HUDEP-2 (cell line): Measurements from ENCODE around the gene ATP9A.
"Not testable (repeated sequence)": the region's sequence is repeated elsewhere in the genome, so short reads cannot be mapped to it uniquely, and the experiment has no call there.

ENCODE experiments used
- DNase-seq, 76 experiments: peaks; one replicate each; lab custom pipeline; 2025; ENCODE audit not compliant: unreplicated experiment in 76 of 76; lab: John Stamatoyannopoulos, UW

The ATP9A gene

DNA sequence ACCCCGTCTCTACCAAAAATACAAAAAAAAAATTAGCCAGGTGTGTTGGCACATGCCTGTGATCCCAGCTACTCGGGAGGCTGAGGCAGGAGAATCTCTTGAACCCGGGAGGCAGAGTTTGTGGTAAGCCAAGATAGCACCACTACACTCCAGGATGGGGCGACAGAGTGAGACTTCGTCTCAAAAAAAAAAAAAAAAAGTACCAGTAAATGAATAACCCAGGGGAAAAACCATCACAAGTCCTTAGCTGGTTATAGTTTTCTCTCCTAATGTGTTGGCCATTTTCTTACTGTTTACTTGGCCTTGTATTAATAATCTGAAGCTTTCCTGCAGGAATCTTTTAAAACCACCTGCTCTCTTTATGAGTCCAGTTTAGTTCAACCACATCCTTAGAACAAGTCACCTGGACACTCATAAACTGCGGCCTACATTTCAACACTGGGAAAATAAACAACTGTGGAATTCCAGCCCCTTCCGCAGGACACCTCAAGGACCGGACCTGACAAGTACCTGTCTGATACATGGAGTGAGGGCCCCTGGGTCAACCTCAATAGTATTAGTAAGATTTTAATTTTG lies 102.6 kb downstream of the ATP9A start:
- DNase-seq, result no peak

DNA sequence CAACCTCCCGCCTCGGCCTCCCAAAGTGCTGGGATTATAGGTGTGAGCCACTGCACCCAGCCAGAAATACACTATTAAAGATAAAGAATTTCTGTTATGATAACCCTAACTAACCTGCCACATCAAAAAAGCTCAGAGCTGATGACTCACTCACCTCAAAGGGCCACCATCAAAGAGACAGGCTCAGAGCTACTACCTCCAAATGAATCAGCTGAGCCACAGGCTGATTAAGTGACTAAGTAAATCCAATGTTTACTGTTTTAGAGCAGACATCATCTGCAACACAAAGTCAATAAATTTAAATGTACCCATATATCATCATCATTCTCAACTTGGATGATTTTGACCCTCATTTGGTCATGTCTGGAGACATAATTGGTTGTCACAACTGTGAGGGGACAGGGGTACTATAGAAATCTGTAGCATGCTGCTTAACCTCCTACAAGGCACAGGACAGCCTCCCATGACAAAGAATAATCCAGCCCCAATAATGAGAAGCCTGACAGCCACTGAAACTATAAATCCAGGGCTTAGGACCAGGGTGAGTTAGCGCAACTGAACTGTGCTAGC lies 106.5 kb downstream of the ATP9A start:
- peak in 1 of 76 experiments; percentile 1 for DNase-seq

DNA sequence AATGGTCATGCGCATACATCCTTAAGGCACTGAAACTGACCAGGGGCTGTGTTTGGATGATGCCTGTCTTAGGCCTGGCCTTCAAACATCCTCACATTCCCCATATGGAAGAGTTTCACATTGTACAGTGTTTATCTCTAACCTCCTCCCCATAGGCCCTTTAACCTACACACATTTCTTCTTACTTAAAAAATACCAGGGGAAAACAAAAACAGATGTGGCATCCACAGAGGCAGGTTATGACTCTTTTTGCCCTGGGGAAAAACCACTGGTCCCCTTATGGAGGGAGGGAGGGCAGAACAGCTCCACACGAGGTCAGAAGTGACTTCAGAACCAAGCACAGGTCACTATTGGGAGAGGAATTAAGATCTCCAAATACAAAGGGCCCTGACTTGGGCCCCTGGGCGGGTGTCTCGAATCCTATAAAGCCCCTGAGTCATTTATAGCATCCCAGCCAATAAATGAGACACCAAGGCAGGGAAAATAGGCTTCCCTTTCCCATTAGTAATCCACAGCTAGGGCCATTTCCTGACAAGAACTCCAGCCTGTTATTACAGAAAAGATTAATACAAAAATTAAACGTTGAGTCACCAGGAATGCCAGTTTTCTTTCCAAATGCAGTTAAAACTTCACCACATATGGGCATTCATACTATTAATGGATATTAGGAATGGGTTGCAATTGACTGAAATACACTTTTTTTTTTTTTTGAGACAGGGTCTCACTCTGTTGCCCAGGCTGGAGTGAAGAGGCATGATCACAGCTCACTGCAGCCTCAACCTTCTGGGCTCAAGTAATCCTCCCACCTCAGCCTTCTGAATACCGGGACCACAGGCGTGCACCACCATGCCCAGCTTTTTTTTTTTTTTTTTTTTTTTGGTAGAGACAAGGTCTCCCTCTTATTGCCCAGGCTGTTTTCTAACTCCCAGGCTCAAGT lies 107.2 kb downstream of the ATP9A start:
- DNase-seq, result no peak

DNA sequence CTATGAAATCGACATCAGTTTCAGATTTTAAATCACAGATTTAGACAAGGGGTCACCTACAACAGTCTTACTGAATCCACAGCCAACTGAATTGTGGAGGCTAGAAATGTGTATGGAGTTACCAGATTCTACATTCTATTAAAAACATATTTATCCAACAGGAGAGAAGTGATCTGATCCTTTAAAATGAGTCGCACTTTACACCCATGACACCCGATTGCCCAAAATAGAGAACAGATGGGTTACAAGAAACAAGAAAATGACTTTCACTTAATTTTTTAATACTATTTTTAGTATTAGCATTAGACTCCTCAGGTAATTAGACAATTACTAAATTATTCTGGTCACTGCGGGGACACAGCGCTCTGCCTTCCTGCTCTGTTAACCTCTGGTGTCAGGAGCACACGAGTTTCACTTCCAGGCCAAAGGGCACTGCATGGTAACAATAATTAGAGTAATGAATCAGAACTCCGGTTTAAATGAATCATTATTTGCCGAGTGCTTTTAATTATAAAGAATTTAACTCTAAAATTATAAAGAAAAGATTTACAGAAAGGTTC lies 108.6 kb downstream of the ATP9A start:
- DNase-seq, result no peak

DNA sequence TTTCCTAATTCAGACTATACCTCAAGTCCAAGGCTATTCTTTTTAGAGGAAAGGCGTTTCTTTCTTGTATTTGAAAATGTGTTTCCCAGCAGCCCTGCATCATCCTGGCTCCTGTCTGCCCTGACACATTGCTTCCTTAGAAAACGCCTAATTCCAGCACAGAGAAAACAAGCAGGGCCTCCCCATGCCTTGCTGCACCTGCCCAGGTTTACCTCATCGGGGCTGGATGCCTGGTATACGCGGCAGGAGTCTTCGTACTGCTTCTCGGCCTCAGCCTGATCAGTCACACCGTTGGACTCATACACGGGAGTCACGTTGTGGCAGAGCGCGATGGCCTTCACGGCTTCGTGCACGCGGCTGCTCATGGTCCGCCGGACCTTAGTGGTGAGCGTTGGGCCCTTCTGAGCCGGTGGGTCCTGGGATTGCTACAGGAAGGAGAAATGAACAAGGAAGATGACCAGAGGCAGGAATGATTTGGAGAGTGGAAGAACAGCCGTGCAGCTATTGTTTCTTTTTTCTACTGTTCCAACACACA lies 111.4 kb downstream of the ATP9A start:
- DNase-seq, result no peak

DNA sequence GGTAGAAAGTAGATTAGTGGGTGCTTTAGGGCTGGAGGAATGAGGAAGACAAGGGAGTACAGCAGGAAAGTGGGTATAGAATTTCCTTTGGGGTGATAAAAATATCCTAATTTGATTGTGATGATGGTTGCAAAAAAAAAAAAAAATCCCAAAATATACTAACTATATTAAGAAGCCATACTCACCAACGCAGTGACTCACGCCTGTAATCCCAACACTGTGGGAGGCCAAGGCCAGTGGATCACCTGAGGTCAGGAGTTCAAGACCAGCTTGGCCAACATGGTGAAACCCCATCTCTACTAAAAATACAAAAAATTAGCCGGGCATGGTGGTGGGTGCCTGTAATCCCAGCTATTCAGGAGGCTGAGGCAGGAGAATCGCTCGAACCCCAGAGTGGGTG lies 112.1 kb downstream of the ATP9A start:
- not testable (repeated sequence) for DNase-seq

DNA sequence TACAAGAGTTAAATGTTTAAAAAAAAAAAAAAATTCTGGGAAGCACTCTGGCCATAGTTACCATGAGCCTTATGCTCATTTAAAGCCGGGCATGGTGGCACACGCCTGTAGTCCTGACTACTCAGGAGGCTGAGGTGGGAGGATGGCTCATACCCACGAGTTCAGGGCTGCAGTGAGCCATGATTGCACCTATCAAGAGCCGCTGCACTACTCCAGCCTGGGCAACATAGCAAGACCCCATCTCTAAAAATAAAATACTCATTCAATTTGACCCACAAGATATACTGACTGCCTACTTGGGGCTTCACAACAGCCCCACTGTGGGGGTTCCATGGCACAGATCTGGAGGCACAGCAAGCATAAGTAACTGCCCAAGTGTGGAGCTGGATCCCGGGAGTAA lies 113.7 kb downstream of the ATP9A start:
- no peak for DNase-seq

DNA sequence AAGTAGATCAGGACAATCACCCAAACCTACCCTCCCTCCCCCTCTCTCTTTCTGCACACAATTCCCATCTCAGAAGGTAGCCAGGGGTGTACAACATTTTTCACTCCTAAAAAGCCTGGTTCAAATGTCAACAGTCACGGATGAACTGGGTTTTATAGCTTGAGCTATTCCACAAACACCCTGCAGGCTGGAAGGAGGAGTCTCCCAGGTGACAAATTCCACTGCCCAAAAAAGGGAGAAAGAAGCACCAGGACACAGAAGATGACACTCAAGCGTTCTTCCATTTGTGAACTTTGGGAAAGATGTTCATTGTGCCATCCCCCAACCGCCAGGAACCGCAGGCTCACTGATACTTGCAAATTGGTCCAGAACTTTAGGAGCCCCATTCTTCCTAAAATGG lies 114.1 kb downstream of the ATP9A start:
- DNase-seq, result no peak

DNA sequence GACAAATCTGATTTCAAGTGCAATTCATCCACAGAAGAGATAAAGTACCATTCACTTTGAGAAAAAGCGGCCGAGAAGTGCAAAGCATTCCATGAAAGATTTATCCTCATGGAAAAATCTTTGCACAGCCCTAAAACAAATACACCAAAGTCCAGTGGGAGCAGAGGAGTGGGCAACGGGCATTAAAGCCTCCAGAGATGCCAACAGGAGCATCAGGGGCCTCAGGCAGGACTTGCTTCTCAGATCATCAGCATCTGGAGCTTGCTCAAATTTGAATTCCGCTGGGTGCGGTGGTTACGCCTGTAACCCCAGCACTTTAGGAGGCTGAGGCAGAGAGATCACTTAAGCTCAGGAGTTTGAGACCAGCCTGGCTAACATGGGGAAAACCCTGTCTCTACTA lies 115.0 kb downstream of the ATP9A start:
- no peak for DNase-seq

DNA sequence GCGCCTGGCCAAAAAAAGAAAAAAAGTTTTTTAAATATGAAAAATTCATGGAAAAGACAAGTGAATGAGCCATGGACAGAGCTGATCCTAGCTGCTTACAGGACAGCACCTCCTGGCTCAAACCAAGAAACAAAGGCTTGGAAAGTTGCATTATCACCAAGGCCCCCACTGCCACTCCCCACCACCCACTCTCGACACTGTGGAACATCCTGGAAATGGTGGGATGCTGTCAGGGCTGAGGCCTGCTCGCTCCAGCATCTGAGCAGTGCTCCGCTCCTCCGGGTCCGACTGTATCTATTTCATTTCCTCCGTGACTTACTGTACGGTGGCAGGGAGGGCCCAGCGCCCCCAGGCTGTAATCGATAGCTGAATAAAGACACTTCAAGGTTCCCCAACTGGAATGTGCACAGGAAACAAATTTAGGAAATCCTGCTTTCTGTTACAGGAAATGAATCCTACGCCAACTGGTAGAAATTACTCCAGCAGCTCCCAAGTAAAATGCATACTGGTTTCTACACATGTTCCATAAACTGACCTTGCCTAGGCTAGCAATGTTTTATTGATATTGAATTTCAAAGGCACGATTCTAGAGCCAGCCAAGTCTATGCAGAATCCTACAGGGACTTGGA lies 116.2 kb downstream of the ATP9A start:
- DNase-seq, result no peak

DNA sequence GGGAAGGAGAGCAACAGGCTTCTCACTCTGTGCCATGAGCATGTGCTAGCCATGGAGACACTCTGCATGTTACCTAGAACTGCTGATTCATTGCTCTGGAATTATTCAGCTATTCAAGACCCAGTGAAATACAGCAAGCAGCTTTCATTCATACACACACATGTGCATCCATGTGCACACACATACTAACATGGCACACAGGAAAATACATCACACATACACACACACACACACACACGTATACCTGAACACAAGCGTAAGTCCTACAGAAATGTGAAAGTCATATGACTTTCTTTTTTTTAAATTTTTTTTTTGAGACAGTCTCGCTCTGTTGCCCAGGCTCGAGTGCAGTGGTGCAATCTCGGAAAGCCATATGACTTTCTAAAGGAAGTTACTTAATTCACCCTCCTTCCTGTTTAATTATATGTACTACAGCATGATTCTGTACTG lies 117.5 kb downstream of the ATP9A start:
- DNase-seq, result no peak

DNA sequence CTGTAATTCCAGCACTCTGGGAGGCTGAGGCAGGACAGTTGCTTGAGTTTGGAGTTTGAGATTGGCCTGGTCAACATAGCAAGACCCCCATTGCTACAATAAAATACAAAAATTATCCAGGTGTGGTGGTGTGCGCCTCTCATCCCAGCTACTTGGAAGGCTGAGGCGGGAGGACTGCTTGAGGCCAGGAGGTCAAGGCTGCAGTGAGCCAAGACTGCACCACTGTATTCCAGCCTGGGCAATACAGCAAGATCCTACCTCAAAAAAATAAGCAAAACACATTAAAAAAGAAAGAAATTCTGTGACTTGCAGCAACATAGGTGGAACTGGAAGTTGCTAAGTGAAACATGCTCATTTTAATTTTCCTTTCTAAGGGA lies 119.6 kb downstream of the ATP9A start:
- DNase-seq, result no peak

DNA sequence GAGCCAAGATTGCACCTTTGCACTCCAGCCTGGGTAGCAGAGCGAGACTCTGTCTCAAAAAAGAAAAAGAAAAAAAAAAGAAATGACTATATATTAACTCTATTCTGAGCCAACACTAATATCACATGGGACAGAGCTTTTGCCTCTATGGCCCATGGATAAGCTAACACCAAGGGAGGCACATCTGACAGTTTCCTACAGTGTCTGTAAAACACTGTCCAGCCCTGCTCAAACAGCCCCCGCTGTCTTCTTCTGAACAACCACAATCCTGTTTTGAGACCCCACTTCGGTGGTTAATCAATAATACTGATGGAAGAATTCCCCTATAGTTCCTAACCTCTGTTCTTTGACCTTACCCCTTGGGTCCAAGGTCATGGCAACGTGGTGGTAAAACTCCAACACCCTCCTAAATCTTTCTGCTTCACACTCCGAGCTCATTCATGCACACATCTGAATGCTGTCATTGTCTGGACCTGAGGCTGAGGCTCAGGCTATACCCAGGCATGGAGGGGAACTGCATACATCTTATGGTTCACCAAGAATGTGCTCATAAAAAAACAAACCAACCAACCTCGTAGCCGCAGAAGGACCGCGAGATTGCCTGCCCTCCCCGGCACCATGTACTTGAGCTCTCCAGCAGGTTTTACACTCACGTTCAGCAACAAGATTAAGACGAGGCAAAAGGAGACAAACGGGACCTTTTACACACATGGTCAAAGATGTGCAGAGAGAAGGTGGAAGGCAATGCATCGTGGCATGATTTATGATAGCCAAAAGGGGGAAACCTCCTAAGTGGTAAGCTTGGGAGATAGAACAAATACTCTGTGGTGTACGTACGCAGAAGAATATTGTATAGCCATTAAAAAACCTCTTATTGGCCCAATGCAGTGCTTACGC lies 120.3 kb downstream of the ATP9A start:
- no peak for DNase-seq

DNA sequence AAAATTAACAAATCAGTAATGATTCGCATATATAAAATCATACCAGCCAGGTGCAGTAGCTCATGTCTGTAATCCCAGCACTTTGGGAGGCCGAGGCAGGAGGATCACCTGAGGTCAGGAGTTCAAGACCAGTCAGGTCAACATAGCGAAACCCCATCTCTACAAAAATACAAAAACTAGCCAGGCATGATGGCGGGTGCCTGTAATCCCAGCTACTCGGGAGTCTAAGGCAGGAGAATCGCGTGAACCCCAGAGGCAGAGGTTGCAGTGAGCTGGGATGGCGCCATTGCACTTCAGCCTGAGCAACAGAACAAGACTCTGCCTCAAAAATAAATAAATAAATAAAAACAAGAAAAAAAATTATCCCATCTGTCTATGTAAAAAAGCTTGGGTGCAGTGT lies 124.4 kb downstream of the ATP9A start:
- not testable (repeated sequence) for DNase-seq

DNA sequence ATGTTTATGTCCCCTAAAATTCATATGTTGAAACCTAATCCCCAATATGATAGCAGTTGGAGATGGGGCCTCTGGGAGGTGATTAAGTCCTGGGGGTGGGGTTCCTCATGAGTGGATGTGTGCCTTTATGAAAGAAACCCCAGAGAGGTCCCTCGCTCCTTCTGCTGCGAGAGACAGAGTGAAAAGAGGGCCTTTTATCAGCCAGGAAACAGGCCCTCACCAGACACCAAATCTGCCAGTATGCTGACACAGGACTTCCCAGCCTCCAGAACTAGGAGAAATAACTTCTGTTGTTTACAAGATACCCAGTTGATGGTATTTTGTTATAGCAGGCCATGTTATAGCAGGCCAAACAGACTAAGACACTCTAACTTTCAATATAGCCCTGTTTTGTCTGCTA lies 124.8 kb downstream of the ATP9A start:
- peak in 4 of 76 experiments; percentile 4 to 19 (median 14) for DNase-seq

DNA sequence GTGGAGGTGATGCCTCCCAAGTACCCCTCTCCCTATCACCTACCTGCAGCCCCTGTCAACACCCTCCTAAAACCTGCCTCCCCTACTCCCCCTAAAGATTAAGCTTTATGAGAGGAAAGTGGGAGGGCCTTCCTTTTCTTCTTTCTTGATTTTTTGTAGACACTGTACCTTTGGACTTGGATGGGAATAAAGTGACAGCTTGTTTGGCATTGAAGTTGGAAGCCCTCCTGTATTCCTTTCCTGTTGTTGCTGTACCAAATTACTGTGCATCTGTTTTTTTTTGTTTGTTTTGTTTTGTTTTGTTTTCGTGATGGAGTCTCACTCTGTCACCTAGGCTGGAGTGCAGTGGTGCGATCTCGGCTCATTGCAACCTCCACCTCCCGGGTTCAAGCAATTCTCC lies 126.3 kb downstream of the ATP9A start:
- no peak for DNase-seq

DNA sequence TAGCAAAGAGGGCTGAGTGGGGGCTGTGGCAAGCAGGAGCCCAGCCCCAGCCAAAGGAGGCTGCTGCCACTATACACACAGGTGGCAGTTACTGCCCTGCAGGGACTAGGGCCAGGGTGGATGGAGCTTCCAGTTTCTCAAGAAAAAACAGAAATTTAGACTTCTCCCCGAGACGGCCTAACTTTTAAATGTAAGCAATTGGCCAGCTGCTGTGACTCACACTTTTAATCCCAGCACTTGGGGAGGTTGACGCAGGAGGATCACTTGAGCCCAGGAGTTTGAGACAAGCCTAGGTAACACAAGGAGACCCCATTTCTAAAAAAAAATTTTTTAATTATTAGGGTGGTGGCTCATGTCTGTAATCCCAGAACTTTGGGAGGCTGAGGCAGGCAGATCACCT lies 127.4 kb downstream of the ATP9A start:
- DNase-seq, result no peak

DNA sequence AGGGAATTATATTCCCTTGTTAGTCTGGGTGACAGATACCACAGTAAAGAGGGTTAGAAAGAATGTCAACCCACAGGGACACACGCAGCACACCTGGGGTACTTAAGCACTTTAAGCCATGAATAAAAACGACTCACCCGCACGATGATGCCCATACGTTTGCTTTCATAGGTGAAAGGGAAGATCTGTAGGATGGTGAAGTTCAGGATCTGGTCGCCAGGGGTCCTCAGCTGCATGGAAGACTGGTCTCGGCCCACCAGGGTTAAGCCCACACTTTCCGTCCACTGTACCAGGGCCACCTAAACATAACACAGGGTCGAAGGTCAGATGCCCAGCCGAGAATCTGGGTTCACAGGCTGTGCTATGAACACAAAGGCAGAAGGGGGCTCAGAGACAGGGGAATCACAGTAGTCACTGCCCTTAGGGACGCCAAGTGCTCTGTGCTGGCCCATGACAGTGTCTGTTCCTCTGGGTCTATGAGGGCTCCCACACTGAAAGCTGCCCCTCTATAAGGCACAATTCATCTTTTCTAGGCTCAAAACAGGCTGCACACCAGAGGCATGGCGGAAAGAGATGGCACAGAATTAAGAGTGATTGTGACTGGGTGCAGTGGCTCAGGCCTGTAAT lies 128.9 kb downstream of the ATP9A start:
- peak in 44 of 76 experiments; percentile 4 to 68 (median 38) for DNase-seq

DNA sequence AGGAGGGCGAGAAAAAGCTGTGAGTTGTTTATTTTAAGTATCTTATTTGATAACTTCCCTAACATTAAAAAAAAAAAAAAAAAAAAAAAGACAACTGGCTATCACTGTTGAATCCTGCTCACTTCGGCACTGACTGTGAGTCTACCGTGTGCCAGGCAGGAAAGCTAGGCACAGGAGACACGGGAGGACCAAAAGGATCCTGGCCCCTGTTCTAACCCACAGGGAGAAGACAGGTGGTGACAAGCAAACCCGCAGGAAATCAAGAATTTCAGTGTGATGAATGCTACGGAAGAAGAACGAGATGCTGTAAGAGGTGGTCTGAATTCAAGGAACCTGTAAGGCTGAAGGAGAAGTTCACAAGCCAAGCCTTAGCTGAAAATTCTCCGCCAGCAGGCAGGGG lies 130.9 kb downstream of the ATP9A start:
- DNase-seq, result no peak
